Mesendoderm (in vitro differentiated cells): ENCODE results near the gene CABLES2.

Source experiments
- DNase-seq: peaks from one replicate; pipeline ENCODE4 v3.0.0; 2013
- H2AK5ac ChIP-seq: 2 replicates; pipeline ENCODE4 v1.6.1; 2013; ENCODE audit warnings: low read length, inconsistent platforms
- H2BK120ac ChIP-seq: 2 replicates; pipeline ENCODE4 v1.6.1; 2013; ENCODE audit warnings: low read depth, mild to moderate bottlenecking, low read length, moderate library complexity, mixed read lengths
- H2BK15ac ChIP-seq: replicated peaks from 2 replicates; pipeline ENCODE4 v1.6.1; 2013; ENCODE audit warnings: low read depth, mild to moderate bottlenecking, moderate library complexity
- H2BK5ac ChIP-seq: 2 replicates; pipeline ENCODE4 v1.6.1; 2013; ENCODE audit warnings: low read length, inconsistent platforms
- H3K18ac ChIP-seq: 2 replicates; pipeline ENCODE4 v1.6.1; 2013; ENCODE audit warnings: mild to moderate bottlenecking, low read length, mixed read lengths
- H3K23ac ChIP-seq: one replicate; pipeline ENCODE4 v1.6.1; 2013; ENCODE audit warnings: low read length
- H3K27ac ChIP-seq: 2 replicates; pipeline ENCODE4 v1.5.1; 2013; ENCODE audit warnings: low read depth, mild to moderate bottlenecking, inconsistent platforms, low read length, moderate library complexity
- H3K27me3 ChIP-seq: 2 replicates; pipeline ENCODE4 v1.6.1; 2013; ENCODE audit warnings: low read length, control low read depth, mild to moderate bottlenecking, inconsistent platforms; ENCODE audit not compliant: insufficient read depth, poor library complexity
- H3K36me3 ChIP-seq: 2 replicates; pipeline ENCODE4 v1.6.1; 2013; ENCODE audit warnings: low read length, inconsistent platforms; ENCODE audit not compliant: control insufficient read depth, insufficient read depth
- H3K4ac ChIP-seq: one replicate; pipeline ENCODE4 v1.6.1; 2013; ENCODE audit warnings: low read depth, mild to moderate bottlenecking, low read length, moderate library complexity
- H3K4me1 ChIP-seq: 2 replicates; pipeline ENCODE4 v1.6.1; 2013; ENCODE audit warnings: low read depth, low read length, inconsistent platforms; ENCODE audit not compliant: control insufficient read depth
- H3K4me2 ChIP-seq: 2 replicates; pipeline ENCODE4 v1.6.1; 2013; ENCODE audit warnings: low read length
- H3K4me3 ChIP-seq: 2 replicates; pipeline ENCODE4 v1.5.1; 2013; ENCODE audit warnings: mild to moderate bottlenecking, low read length
- H3K56ac ChIP-seq: one replicate; pipeline ENCODE4 v1.6.1; 2013; ENCODE audit warnings: low read length
- H3K79me1 ChIP-seq: 2 replicates; pipeline ENCODE4 v1.6.1; 2013; ENCODE audit warnings: low read length, inconsistent platforms
- H3K79me2 ChIP-seq: 2 replicates; pipeline ENCODE4 v1.6.1; 2013; ENCODE audit warnings: mild to moderate bottlenecking, low read length; ENCODE audit not compliant: control insufficient read depth, insufficient read depth
- H3K9ac ChIP-seq: 2 replicates; pipeline ENCODE4 v1.6.1; 2013; ENCODE audit warnings: low read length, inconsistent platforms
- H4K5ac ChIP-seq: one replicate; pipeline ENCODE4 v1.6.1; 2013; ENCODE audit warnings: low read length
- H4K8ac ChIP-seq: one replicate; pipeline ENCODE4 v1.6.1; 2013; ENCODE audit warnings: low read depth, mild to moderate bottlenecking, control low read depth, low read length, moderate library complexity
- WGBS: extraction: QIAGEN DNeasy Blood & Tissue Kit; methylation state at CpG from one replicate; pipeline ENCODE4 v1.1.7; 2013; ENCODE audit warnings: low lambda C conversion rate, missing lambda C conversion rate; ENCODE audit not compliant: insufficient coverage; ENCODE audit errors: extremely low coverage; 5-methylcytosine and 5-hydroxymethylcytosine counted together

The CABLES2 gene

DNA sequence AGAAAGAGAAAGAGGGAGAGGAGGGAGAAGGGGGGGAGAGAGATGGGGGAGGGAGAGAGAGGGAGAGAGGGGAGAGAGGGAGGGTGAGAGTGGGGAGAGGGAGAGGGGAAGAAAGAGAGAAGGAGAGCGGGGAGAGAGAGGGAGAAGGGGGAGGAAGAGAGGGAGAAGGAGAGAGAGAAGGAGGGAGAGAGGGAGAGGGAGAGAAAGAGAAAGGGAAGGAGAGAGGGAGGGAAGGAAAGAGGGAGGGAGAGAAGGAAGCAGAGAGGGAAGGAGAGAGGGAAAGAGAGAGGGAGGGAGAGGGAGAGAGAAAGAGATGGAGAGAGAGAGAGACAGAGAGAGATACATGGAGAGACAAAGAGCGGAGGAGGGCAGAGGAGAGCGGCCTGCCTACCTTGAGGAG, 44.9 kb upstream of the CABLES2 start:
- Histone ChIP-seq H4K8ac (no peak overlapping the region), H3K4ac (no peak overlapping the region), H2BK5ac (no peak overlapping the region), H3K79me2 (no peaks in the 10 kb centered on the region), H3K4me2 (no peak overlapping the region), H3K4me1 (peaks cover 1% of the 10 kb centered on the region), H3K56ac (no peak overlapping the region), H3K79me1 (no peaks in the 10 kb centered on the region), H3K18ac (no peak overlapping the region), H3K4me3 (no peak overlapping the region), H2BK15ac (no peak overlapping the region), H2BK120ac (no peak overlapping the region), H3K27ac (no peak overlapping the region), H2AK5ac (no peak overlapping the region), H3K36me3 (no peaks in the 10 kb centered on the region), H4K5ac (no peak overlapping the region), H3K9ac (no peak overlapping the region), H3K27me3 (no peaks in the 10 kb centered on the region), H3K23ac (no peak overlapping the region)
- WGBS: 100% methylated on average over 1 of the region's 3 CpGs
- no peak for DNase-seq

DNA sequence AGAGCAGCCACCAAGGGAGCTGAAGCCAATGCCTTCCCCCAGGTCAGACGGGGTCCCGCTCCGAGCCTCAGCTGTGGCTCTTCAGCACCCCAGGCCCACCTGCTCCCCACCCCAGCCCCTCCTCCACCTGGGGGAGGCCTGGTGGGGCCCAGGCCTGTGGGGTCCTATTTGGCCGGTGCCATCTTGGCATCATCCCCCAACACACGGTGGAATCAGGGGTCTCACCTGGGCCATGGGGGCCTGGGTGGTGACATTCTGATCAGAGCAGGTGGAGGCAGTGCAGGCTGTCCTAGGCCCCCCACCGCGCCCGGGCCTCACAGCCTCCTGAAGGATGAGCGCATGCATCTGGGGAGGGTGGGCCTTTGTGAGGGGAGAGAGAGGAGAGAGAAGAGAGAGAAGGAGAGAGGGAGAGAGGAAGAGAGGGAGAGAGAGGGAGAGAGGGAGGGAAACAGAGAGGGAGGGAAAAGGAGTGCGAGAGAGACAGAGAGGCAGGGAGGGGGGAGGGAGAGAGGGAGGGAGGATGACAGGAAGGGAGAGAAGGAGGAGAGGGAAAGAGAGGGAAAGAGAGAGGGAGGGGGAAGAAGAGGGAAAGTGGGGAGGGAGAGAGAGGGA, 44.2 kb upstream of the CABLES2 start:
- Histone ChIP-seq H3K9ac (no peak overlapping the region), H3K18ac (no peak overlapping the region), H4K5ac (no peak overlapping the region), H4K8ac (no peak overlapping the region), H3K23ac (no peak overlapping the region), H3K27ac (no peak overlapping the region), H2BK120ac (no peak overlapping the region), H3K79me2 (no peaks in the 10 kb centered on the region), H3K27me3 (no peaks in the 10 kb centered on the region), H3K79me1 (no peaks in the 10 kb centered on the region), H2BK5ac (no peak overlapping the region), H2AK5ac (no peak overlapping the region), H3K4me1 (peaks cover 1% of the 10 kb centered on the region), H3K4me2 (no peak overlapping the region), H3K4me3 (no peak overlapping the region), H3K56ac (no peak overlapping the region), H3K36me3 (no peaks in the 10 kb centered on the region), H2BK15ac (no peak overlapping the region), H3K4ac (no peak overlapping the region)
- DNase-seq: peak; percentile 26
- no CpG with 5 or more reads among the region's 10 CpGs for WGBS

DNA sequence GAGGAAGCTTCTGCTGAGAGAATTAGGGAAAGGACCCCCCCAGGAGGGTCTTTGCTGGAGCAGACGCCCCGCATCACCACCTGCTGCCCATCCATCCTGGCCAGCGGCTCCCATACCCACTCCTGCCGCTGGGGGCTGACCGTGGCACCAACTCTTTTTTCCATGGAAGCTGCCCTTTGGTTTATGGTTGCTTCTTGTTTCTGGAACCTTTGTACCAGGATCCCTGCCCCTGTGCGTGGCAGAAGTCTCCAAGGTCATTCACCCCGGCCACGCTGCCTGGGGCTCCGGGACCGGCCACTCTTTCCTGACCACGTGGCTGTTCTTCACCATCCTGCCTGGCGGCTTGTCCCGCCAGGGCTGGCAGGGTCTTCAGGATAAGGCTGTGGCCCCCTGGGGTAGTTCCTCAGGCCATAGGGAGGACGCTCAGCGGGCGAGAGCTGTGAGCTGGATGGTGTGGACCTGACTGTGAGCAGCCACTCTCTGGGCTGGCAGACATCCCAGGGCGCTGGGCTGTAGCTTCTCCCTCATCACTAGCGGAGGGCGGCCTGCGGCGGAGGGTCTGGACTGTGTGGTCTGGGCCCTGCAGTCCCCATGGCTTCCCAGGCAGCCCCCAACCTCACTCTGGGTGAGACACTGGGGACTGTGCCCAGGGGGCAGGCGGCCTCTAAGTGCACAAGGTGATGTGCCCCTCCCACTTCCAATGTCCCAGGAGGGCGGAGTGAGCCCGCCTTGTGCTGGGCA, 43.0 kb upstream of the CABLES2 start:
- Histone ChIP-seq H3K23ac (no peak overlapping the region), H2BK120ac (no peak overlapping the region), H3K27me3 (no peaks in the 10 kb centered on the region)

DNA sequence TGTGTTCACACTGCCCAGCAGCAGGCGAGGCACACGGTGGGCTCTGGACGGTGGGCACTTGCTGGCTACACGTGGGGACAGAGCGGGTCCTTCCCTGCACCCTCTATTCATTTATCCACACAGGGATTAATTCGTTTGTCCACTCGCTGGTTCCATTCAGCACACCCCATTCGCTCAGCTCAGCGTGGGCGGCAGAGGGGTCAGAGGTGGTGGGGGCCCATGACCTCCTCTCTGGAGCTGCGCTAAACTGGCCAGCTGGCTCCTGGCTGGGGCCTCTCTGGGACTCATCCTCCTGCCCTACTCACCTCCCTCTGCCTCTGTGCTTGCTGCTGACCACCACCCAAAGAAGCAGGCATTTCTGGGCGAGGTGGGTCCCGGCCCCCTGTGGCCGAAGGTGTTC, 41.7 kb upstream of the CABLES2 start:
- Histone ChIP-seq H3K56ac (no peak overlapping the region), H4K5ac (no peak overlapping the region), H3K4me3 (no peak overlapping the region), H3K4me2 (no peak overlapping the region), H3K23ac (no peak overlapping the region), H2AK5ac (no peak overlapping the region), H3K79me1 (no peaks in the 10 kb centered on the region), H3K4me1 (no peaks in the 10 kb centered on the region), H3K27ac (no peak overlapping the region), H2BK120ac (no peak overlapping the region), H4K8ac (no peak overlapping the region), H2BK15ac (no peak overlapping the region), H2BK5ac (no peak overlapping the region), H3K36me3 (no peaks in the 10 kb centered on the region), H3K79me2 (no peaks in the 10 kb centered on the region), H3K4ac (no peak overlapping the region), H3K18ac (no peak overlapping the region), H3K27me3 (no peaks in the 10 kb centered on the region), H3K9ac (no peak overlapping the region)
- DNase-seq: no peak
- WGBS: no CpG with 5 or more reads among the region's 14 CpGs

More for the DNA sequence above, 43.0 kb upstream of the CABLES2 start:
- Histone ChIP-seq H3K4ac (no peak overlapping the region), H3K79me1 (no peaks in the 10 kb centered on the region), H3K9ac (no peak overlapping the region), H3K4me3 (no peak overlapping the region), H3K79me2 (no peaks in the 10 kb centered on the region), H2AK5ac (no peak overlapping the region), H2BK15ac (no peak overlapping the region), H3K56ac (no peak overlapping the region), H4K8ac (no peak overlapping the region), H3K4me1 (no peaks in the 10 kb centered on the region), H4K5ac (no peak overlapping the region), H3K27ac (no peak overlapping the region), H3K36me3 (no peaks in the 10 kb centered on the region), H3K18ac (no peak overlapping the region), H3K4me2 (no peak overlapping the region), H2BK5ac (no peak overlapping the region)
- DNase-seq: no peak
- WGBS: no CpG with 5 or more reads among the region's 24 CpGs

DNA sequence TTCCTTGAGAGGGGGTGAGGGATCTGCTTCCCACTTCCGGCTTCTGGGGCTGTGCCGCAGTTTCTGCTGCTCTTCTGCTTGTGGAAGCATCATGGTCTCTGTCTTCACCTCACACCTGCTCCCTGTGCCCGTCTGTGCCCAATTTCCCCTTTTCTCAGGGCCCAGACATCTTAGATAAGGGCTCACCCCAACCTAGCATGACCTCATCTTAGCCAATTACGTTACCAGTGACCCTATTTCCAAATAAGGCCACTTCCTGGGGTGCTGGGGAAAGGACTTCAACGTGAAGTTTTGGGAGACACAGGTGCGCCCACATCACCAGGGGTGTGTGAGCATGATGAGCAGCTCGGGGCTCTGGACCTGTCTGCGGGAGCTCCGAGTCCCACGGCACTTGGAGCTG, 41.0 kb upstream of the CABLES2 start:
- Histone ChIP-seq H3K9ac (no peak overlapping the region), H3K27ac (no peak overlapping the region), H3K4me1 (no peaks in the 10 kb centered on the region), H3K4me2 (no peak overlapping the region), H3K18ac (no peak overlapping the region), H3K56ac (no peak overlapping the region), H3K36me3 (no peaks in the 10 kb centered on the region), H2BK120ac (no peak overlapping the region), H3K4me3 (no peak overlapping the region), H4K8ac (no peak overlapping the region), H4K5ac (no peak overlapping the region), H3K79me2 (no peaks in the 10 kb centered on the region), H2BK15ac (no peak overlapping the region), H3K27me3 (no peaks in the 10 kb centered on the region), H3K23ac (no peak overlapping the region), H3K4ac (no peak overlapping the region), H2BK5ac (no peak overlapping the region), H3K79me1 (no peaks in the 10 kb centered on the region), H2AK5ac (no peak overlapping the region)
- WGBS: no CpG with 5 or more reads among the region's 10 CpGs
- DNase-seq: no peak
